Endothelial cell of umbilical vein (primary cell): ENCODE data around the gene USP12. TPM values are rescaled to one million over a fixed set of nuclear protein-coding genes. Genes with fewer than 3 reads are reported as not detected.

Experiments used
- BruUV-seq: library from RNA; stranded (reverse); fragments of 400-500 nt; replicated peaks from 2 replicates; lab custom pipeline; 2021; lab: Mats Ljungman, UMichigan
- CTCF ChIA-PET: fragments of 300-600, 350-600 bp; sonication (Branson Sonifier 250); formaldehyde crosslinking; loops from one replicate; lab custom pipeline; 2021; ENCODE audit warnings: antibody characterized with exemption, inconsistent platforms; lab: Charles Lee
- POLR2A ChIA-PET: fragments of 300-600, 350-600 bp; sonication (Branson Sonifier 250); formaldehyde crosslinking; loops from one replicate; lab custom pipeline; 2021; ENCODE audit warnings: antibody characterized with exemption, inconsistent platforms; lab: Charles Lee
- DNase-seq: peaks from one replicate; pipeline ENCODE4 v3.0.0-alpha.2; 2011; ENCODE audit warnings: low read depth, low spot score
- FAIRE-seq: peaks from 2 replicates; lab custom pipeline; 2011; peaks lifted over from hg19 to GRCh38; lab: Jason Lieb, UNC
- H2AFZ ChIP-seq: 2 replicates; pipeline ENCODE4 v1.6.0; 2012; ENCODE audit warnings: low read depth, low read length, control low read depth, inconsistent platforms
- H3K27ac ChIP-seq: 2 replicates; pipeline ENCODE4 v1.5.1; 2011; ENCODE audit warnings: low read depth, mild to moderate bottlenecking, control low read depth, low read length, moderate library complexity; ENCODE audit not compliant: insufficient read depth
- H3K27me3 ChIP-seq, 2 experiments: 2 replicates each; pipeline versions ENCODE4 v1.6.0 to v1.6.1; 2011; ENCODE audit warnings: low read length in 2 of 2, mixed read lengths in 1 of 2; ENCODE audit not compliant: control insufficient read depth in 2 of 2, insufficient read depth in 2 of 2
- H3K36me3 ChIP-seq, 2 experiments: 2 replicates in 1 of 2; 3 replicates in 1 of 2; pipeline ENCODE4 v1.5.1; 2011; ENCODE audit warnings: low read length in 2 of 2, mild to moderate bottlenecking in 1 of 2, moderate library complexity in 1 of 2; ENCODE audit not compliant: control insufficient read depth in 2 of 2, insufficient read depth in 2 of 2; ENCODE audit errors: extremely low read depth in 1 of 2
- H3K4me1 ChIP-seq: 3 replicates; pipeline ENCODE4 v1.5.1; 2011; ENCODE audit warnings: mild to moderate bottlenecking, low read length; ENCODE audit not compliant: control insufficient read depth, insufficient read depth; ENCODE audit errors: extremely low read depth
- H3K4me2 ChIP-seq: 2 replicates; pipeline ENCODE4 v1.6.1; 2011; ENCODE audit warnings: low read length, control low read depth, mixed read lengths; ENCODE audit not compliant: insufficient read depth
- H3K4me3 ChIP-seq, 3 experiments: fragments of 200-600 bp in 1 of 3; sonication (generic), shearing (Covaris generic) in 1 of 3; replicated peaks in 1 of 3; 2 replicates each; pipeline ENCODE4 v1.5.1; 2011 to 2016; ENCODE audit warnings: control low read depth in 3 of 3, low read length in 3 of 3, mild to moderate bottlenecking in 2 of 3, inconsistent platforms in 1 of 3, low read depth in 1 of 3, moderate library complexity in 1 of 3; ENCODE audit not compliant: insufficient read depth in 1 of 3
- H3K79me2 ChIP-seq: 2 replicates; pipeline ENCODE4 v1.6.0; 2012; ENCODE audit warnings: low read length, inconsistent platforms; ENCODE audit not compliant: control insufficient read depth, insufficient read depth
- H3K9ac ChIP-seq: replicated peaks from 2 replicates; pipeline ENCODE3; 2011; ENCODE audit warnings: low read length, control low read depth; ENCODE audit not compliant: insufficient read depth; ENCODE audit errors: extremely low read depth
- H3K9me1 ChIP-seq: replicated peaks from 3 replicates; pipeline ENCODE4 v1.6.0; 2011; ENCODE audit warnings: mild to moderate bottlenecking, low read length; ENCODE audit not compliant: control insufficient read depth, insufficient read depth; ENCODE audit errors: extremely low read depth
- H3K9me3 ChIP-seq: replicated peaks from 2 replicates; pipeline ENCODE4 v1.5.1; 2012; ENCODE audit warnings: low read length, inconsistent platforms; ENCODE audit not compliant: control insufficient read depth, insufficient read depth
- H4K20me1 ChIP-seq: replicated peaks from 2 replicates; pipeline ENCODE3; 2011; ENCODE audit warnings: mild to moderate bottlenecking, low read length; ENCODE audit not compliant: control insufficient read depth, insufficient read depth; ENCODE audit errors: extremely low read depth
- EZH2 ChIP-seq: IDR thresholded peaks from 2 replicates; pipeline ENCODE4 v1.6.1; 2012; ENCODE audit warnings: borderline replicate concordance, low read depth, mild to moderate bottlenecking, moderate library complexity, low read length, inconsistent platforms; ENCODE audit not compliant: severe bottlenecking
- FOS ChIP-seq: IDR thresholded peaks from 2 replicates; pipeline ENCODE4 v1.6.1; 2011; ENCODE audit warnings: mild to moderate bottlenecking, low read length, moderate library complexity, borderline replicate concordance; ENCODE audit not compliant: insufficient read depth
- GATA2 ChIP-seq: IDR thresholded peaks from 2 replicates; pipeline ENCODE4 v1.7.0; 2011; ENCODE audit warnings: low read depth, mild to moderate bottlenecking, moderate library complexity, mixed read lengths, low read length; ENCODE audit not compliant: insufficient read length, insufficient read depth
- JUN ChIP-seq: IDR thresholded peaks from 2 replicates; pipeline ENCODE4 v1.6.1; 2011; ENCODE audit warnings: borderline replicate concordance, low read depth; ENCODE audit not compliant: insufficient read length, insufficient read depth
- MYC ChIP-seq: IDR thresholded peaks from one replicate; pipeline ENCODE4 v1.6.1; 2011; ENCODE audit warnings: mild to moderate bottlenecking, low read depth, low read length
- POLR2A ChIP-seq: IDR thresholded peaks from 2 replicates; pipeline ENCODE4 v1.6.1; 2012; ENCODE audit warnings: low read depth, mild to moderate bottlenecking, control low read depth, low read length
- POLR2AphosphoS5 ChIP-seq: IDR thresholded peaks from 2 replicates; pipeline ENCODE4 v1.6.1; 2012; ENCODE audit warnings: low read depth, mild to moderate bottlenecking, control low read depth, low read length, moderate library complexity; ENCODE audit not compliant: insufficient read depth
- dilution Hi-C: fragments of 300-500 bp; cut with MboI; formaldehyde crosslinking; loops from one replicate; pipeline ENCODE4 v1.15.0; 2019; ENCODE audit warnings: low sequenced_read_pairs; ENCODE audit not compliant: extremely low pct_ligation_motif_present
- intact Hi-C: fragments of 100-400 bp; cut with micrococcal nuclease; formaldehyde crosslinking; loops from one replicate; pipeline ENCODE4 v1.10.0; 2022
- polyA plus RNA-seq, 4 experiments: library from polyadenylated mRNA; depleted of rRNA in 3 of 4; stranded (reverse) in 3 of 4; unstranded in 1 of 4; fragments of >200 nt; gene quantifications; 2 replicates each; pipeline versions ENCODE4 v1.2.1 to v1.2.3, GENCODE V29; 2011 to 2012; ENCODE audit warnings: missing spikeins in 1 of 4
- total RNA-seq: library from RNA; stranded (reverse); gene quantifications from 2 replicates; pipeline ENCODE4 v1.2.3, GENCODE V29; 2021
- TF ChIP-seq, protein P1 (sequence below), 2 donors: IDR thresholded peaks; 1 replicate in 1 of 2; 2 replicates in 1 of 2; pipeline ENCODE4 v1.5.1; 2011; ENCODE audit warnings: low read length in 2 of 2, mild to moderate bottlenecking in 2 of 2, moderate library complexity in 2 of 2, control low read depth in 1 of 2, inconsistent platforms in 1 of 2, low read depth in 1 of 2; ENCODE audit not compliant: insufficient read depth in 1 of 2; ENCODE audit errors: extremely low read depth in 1 of 2
- TF ChIP-seq, protein P2 (sequence below): IDR thresholded peaks from 2 replicates; pipeline ENCODE4 v1.6.1; 2011; ENCODE audit not compliant: insufficient read depth, insufficient read length

The USP12 gene
- total and polyA plus RNA-seq, 2 donors (not counting 3 experiments of a cell fraction or from before 2014, with no cell fraction given), result 6.2 to 33.4 TPM

GRCh38 chr13:27211271-27211670, 39.7 kb upstream of the USP12 start:
- dilution Hi-C loops, result no loop called here
- H2AFZ ChIP-seq, result no peak overlapping the region
- FAIRE-seq (no peak), DNase-seq (no peak)
- no peaks in the 10 kb centered on the region for H3K36me3 ChIP-seq
- H3K27me3 ChIP-seq, result peaks cover under 1 to 4% of the 10 kb centered on the region in 2 experiments
- no peak overlapping the region for H3K4me2 ChIP-seq
- H3K4me3 ChIP-seq, result no peak overlapping the region
- H3K9me1 ChIP-seq, result no peaks in the 10 kb centered on the region
- CTCF ChIA-PET, result interaction anchor here (0.9 to 1.1 kb wide), 3 partner anchors 15 to 151 kb away, joined by 3 read pairs; no protein-coding TSS in a partner anchor
- H3K9ac ChIP-seq, result no peak overlapping the region
- H4K20me1 ChIP-seq, result no peaks in the 10 kb centered on the region
- H3K27ac ChIP-seq, result no peak overlapping the region
- no TSS peak for BruUV-seq
- no peaks in the 10 kb centered on the region for H3K79me2 ChIP-seq
- H3K4me1 ChIP-seq, result no peaks in the 10 kb centered on the region
- H3K9me3 ChIP-seq, result no peaks in the 10 kb centered on the region
- no peak for TF ChIP-seq POLR2A
- TF ChIP-seq GATA2, result no peak
- no peak for TF ChIP-seq MYC
- no peak for TF ChIP-seq FOS
- TF ChIP-seq, protein P1, sequence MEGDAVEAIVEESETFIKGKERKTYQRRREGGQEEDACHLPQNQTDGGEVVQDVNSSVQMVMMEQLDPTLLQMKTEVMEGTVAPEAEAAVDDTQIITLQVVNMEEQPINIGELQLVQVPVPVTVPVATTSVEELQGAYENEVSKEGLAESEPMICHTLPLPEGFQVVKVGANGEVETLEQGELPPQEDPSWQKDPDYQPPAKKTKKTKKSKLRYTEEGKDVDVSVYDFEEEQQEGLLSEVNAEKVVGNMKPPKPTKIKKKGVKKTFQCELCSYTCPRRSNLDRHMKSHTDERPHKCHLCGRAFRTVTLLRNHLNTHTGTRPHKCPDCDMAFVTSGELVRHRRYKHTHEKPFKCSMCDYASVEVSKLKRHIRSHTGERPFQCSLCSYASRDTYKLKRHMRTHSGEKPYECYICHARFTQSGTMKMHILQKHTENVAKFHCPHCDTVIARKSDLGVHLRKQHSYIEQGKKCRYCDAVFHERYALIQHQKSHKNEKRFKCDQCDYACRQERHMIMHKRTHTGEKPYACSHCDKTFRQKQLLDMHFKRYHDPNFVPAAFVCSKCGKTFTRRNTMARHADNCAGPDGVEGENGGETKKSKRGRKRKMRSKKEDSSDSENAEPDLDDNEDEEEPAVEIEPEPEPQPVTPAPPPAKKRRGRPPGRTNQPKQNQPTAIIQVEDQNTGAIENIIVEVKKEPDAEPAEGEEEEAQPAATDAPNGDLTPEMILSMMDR (IDR thresholded peaks at IDR 0.05; ENCODE audit: extremely low read depth in 1 of 2, insufficient read depth in 1 of 2, low read depth in 1 of 2, low read length in 2 of 2), result no peak
- no peak for TF ChIP-seq JUN
- TF ChIP-seq POLR2AphosphoS5, result no peak
- TF ChIP-seq, protein P2, sequence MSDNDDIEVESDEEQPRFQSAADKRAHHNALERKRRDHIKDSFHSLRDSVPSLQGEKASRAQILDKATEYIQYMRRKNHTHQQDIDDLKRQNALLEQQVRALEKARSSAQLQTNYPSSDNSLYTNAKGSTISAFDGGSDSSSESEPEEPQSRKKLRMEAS, result no peak
- TF ChIP-seq EZH2, result no peak
- intact Hi-C loops, result no loop called here
- POLR2A ChIA-PET, result no interaction called here
